ENCODE measurements around the gene DENND1C. TPM values are rescaled to one million over a fixed set of nuclear protein-coding genes. Genes with fewer than 3 reads are reported as not detected.

DENND1C gene
- total and polyA plus RNA-seq, 9 of the 15 experiments (the other 6 are each of a cell fraction or from before 2014, with no cell fraction given) = 0.03 to 1.2 (median 0.32) TPM; not detected in 1

GRCh38 chr19:6472713-6473112 is 8.9 kb downstream of the DENND1C start:
- WGBS (ENCODE audit: insufficient coverage, low coverage, missing lambda C conversion rate) = 7% methylated on average over 4 of the region's 4 CpGs
- H3K4me1 ChIP-seq (replicated peaks in 1 of 2; ENCODE audit: control insufficient read depth in 2 of 2, insufficient read depth in 2 of 2, low read length in 2 of 2) = peaks cover 6 to 32% of the 10 kb centered on the region in 2 experiments; a peak in 4 of 5 replicates
- H3K4me3 ChIP-seq = no peak overlapping the region
- H3K4me2 ChIP-seq (ENCODE audit: insufficient read depth, low read length) = no peak overlapping the region
- TF ChIP-seq, protein P1, sequence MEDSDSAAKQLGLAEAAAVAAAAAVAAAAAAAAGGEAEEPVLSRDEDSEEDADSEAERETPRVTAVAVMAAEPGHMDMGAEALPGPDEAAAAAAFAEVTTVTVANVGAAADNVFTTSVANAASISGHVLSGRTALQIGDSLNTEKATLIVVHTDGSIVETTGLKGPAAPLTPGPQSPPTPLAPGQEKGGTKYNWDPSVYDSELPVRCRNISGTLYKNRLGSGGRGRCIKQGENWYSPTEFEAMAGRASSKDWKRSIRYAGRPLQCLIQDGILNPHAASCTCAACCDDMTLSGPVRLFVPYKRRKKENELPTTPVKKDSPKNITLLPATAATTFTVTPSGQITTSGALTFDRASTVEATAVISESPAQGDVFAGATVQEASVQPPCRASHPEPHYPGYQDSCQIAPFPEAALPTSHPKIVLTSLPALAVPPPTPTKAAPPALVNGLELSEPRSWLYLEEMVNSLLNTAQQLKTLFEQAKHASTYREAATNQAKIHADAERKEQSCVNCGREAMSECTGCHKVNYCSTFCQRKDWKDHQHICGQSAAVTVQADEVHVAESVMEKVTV (CRISPR knock-in tag; IDR thresholded peaks at IDR 0.05) = no peak
- TF ChIP-seq POLR2AphosphoS5 (IDR thresholded peaks at IDR 0.05; ENCODE audit: control insufficient read depth, insufficient read depth, low read depth, low read length) (no peak), POLR2G (IDR thresholded peaks at IDR 0.05; ENCODE audit: low read depth, low read length) (no peak)
- H3K9me1 ChIP-seq (ENCODE audit: control insufficient read depth, insufficient read depth, low read length) = no peaks in the 10 kb centered on the region
- no peak overlapping the region for H2AFZ ChIP-seq (ENCODE audit: low read depth, low read length)
- no peaks in the 10 kb centered on the region for H3K36me3 ChIP-seq (ENCODE audit: control insufficient read depth, insufficient read depth, low read length)
- BruUV-seq (replicated peaks) = no TSS peak
- in situ Hi-C loops (cut with MboI) = no loop called here
- H3K9ac ChIP-seq (ENCODE audit: insufficient read depth in 1 of 2, low read depth in 2 of 2, low read length in 2 of 2) = 0 out of 4 replicates have a peak overlapping the region, but pooled peaks of 1 of the 2 experiments have one; percentile 68
- no peaks in the 10 kb centered on the region; a peak in 2 of 5 replicates for H3K27me3 ChIP-seq (ENCODE audit: control insufficient read depth in 2 of 2, insufficient read depth in 2 of 2, low read length in 2 of 2)
- ChIA-PET POLR2A (interaction anchor here (0.5 to 1.2 kb wide), 4 partner anchors 58 to 1560 kb away, joined by 3 read pairs; partner anchors contain the start of gene TNFSF9), CTCF (ENCODE audit: low intra/inter-chr PET ratio) (interaction anchor here (0.5 kb wide), 1 partner anchor 287 kb away, joined by 3 read pairs; no protein-coding TSS in a partner anchor)
- no peaks in the 10 kb centered on the region for H4K20me1 ChIP-seq (replicated peaks; ENCODE audit: control insufficient read depth, insufficient read depth, low read length)
- FAIRE-seq (no peak), DNase-seq (ENCODE audit: extremely low read depth in 1 of 4, low spot score in 3 of 4) (no peak), ATAC-seq (no peak)
- H3K9me3 ChIP-seq (replicated peaks; ENCODE audit: control insufficient read depth, insufficient read depth, low read depth, low read length) = 0 out of 2 replicates have a peak, but pooled peaks cover 2% of the 10 kb centered on the region
- no peak overlapping the region for H3K27ac ChIP-seq (ENCODE audit: extremely low read depth, low read depth, low read length)
- intact Hi-C loops (cut with micrococcal nuclease) = no loop called here
- H3K79me2 ChIP-seq (ENCODE audit: control insufficient read depth, insufficient read depth, low read length) = no peaks in the 10 kb centered on the region

All from K562 (cell line).